Activated CD4-positive, alpha-beta T cell treated with anti-CD3 and anti-CD28 coated beads, Interleukin-2, amount 50 U/mL, for 4 hours (primary cell): Measurements from ENCODE around the gene FIS1.
A peak's percentile ranks its signal among the peaks of the same experiment; 100 is the strongest.
"Not testable (repeated sequence)": the region's sequence is repeated elsewhere in the genome, so short reads cannot be mapped to it uniquely, and the experiment has no call there.

Experiments
- DNase-seq, 2 experiments: peaks; one replicate each; pipeline ENCODE4 v3.0.0-alpha.2; 2020

FIS1 gene

GRCh38 chr7:101255796-101256195, 10.9 kb upstream of the FIS1 start:
- no peak for DNase-seq

GRCh38 chr7:101253199-101253598, 8.3 kb upstream of the FIS1 start:
- not testable (repeated sequence) for DNase-seq

DNA sequence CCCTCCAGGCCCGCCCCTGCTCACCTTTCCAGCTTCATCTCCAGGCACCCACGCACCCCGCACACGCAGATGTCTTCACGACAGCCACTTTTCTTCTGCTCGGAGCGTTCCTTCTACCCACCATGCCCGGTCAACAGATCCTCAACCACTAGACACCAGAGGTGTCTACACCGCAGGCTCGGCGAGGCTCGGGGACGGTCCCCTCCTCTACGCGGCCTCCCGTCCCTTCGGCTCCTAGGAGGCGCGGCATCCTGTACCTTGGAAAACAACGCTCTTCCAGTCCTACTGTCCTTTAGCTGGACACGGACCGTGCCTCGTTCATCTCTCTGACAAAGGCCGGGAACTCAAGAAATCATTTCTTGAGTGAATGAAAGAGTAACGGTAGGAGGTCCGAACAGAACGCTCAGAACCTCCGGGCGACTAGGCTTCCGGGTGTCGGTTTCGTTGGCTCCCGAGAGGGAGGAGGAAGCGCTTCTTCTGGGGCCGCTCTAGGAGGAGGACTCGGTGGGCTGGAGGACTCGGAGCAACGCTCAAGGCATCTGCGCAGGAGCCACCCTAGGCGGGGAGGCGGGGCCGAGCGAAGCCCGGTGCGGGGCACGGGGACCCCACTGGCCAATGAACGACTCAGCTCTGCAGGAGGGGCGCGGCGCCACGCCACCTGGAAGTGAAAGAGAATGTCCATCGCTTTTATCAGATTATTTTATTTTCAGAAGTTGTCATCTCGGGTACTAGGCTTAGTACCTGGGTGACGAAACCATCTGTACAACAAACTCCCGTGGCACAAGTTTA, 7.2 kb upstream of the FIS1 start:
- DNase-seq: peak; percentile 99 to 100

- DNase-seq: no peak
Observed at GRCh38 chr7:101250324-101250723, 5.4 kb upstream of the FIS1 start.

GRCh38 chr7:101248276-101248675, 3.4 kb upstream of the FIS1 start:
- no peak for DNase-seq

DNA sequence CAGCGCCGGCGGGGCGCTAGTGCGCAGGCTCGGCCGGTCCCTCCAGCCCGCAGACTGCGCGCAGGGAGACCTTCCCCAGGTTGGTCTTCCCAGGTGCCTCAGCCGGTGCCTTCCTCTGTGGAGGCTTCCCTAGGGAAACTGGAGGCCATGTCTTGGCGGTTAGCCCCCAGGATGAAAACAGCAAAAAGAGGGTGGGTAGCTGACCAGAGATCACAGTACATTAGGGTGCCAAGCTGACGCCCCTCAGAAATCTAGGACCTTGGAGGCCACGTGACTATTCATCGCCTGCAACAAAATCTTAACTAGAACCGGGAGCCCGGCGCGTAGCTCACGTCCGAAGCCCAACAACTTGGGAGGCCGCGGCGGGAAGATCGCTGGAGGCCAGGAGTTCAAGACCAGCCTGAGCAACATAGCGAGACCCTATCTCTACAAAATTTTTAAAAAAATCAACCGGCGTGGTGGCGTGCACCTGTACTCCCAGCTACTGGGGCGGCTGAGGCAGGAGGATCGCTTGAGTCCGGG, 327 bp upstream of the FIS1 start:
- no peak for DNase-seq

DNA sequence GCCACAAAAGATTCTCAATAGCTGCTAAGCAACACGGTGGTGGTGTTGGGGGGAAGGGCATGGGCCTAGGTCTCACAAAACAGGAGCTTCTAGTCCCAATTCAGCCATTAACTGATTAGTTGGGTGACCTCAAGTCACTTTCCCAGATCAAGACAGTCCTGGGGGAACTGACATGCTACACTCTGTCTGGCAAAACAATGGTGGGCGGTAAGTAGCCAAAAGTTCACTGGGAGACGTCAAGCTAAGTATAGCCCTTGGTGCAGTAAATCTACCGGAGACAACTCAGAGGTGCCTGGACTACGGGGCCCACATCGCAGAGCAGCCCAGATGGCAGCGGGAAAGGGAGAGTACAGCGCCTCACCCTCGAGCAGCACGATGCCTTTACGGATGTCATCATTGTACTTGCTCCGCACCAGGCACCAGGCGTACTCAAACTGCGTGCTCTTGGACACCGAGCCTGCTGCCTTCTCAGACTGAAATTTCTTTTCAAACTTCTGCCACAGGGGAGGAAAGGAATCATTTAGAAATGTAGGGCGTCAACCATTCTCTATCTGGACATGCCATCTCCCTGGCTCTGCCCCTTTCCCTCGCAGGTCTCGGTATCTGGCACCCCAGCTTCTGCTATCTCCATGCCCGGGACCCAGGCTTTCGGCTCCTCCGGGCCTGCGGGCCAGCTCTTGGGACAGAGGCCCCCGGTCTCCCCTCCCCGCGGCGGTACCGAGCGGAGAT, 1.1 kb downstream of the FIS1 start:
- DNase-seq: no peak

DNA sequence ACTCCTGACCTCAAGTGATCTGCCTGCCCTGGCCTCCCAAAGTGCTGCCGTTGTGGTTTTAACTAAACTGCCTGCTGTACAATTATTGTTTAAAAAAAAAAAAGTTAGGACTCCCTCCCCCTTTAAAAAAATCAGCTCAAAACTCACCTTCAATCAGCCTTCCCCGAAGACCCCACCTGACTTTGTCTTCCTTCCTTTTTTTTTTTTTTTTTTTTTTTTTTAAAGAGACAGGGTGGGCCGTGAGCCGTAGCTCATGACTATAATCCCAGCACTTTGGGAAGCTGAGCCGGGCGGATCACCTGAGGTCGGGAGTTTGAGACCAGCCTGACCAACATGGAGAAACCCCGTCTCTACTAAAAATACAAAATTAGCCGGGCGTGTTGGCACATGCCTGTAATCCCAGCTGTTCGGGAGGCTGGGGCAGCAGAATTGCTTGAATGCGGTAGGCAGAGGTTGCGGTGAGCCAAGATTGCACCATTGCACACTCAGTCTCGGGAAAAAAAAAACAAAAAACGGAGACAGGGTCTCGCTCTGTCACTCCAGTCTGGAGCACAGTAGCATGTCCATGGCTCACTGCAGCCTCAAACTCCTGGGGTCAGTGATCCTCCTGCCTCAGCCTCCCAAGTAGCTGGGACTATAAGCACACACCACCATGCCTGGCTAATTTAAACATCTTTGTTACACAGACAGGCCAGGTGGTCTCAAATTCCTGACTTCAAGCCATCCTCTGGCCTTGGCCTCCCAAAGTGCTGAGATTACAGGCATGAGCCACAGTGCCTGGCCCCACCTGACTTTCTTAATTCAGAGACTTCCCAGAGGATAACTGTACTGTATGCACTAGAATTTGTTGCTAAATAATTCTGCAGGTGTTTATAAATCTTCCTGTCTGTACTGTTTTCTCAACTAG, 3.2 kb downstream of the FIS1 start:
- DNase-seq: no peak

DNA sequence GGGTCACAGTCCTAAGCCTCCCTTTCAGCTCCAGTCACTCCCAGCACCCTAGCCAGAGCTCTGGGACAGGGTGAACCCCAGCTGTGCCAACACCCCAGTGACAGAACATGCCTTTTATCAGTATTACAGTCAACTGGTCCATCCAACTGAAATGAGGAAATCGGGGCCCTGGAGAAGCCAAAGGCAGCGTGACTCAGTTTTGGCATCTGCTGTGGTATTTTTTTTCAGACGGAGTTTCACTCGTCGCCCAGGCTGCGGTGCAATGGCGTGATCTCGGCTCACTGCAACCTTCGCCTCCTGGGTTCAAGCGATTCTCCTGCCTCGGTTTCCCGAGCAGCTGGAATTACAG, 3.9 kb downstream of the FIS1 start:
- DNase-seq: no peak

GRCh38 chr7:101240226-101241014, 4.5 kb downstream of the FIS1 start:
- no peak for DNase-seq

- DNase-seq: no peak
Observed at GRCh38 chr7:101239951-101240220, 5.0 kb downstream of the FIS1 start.

DNA sequence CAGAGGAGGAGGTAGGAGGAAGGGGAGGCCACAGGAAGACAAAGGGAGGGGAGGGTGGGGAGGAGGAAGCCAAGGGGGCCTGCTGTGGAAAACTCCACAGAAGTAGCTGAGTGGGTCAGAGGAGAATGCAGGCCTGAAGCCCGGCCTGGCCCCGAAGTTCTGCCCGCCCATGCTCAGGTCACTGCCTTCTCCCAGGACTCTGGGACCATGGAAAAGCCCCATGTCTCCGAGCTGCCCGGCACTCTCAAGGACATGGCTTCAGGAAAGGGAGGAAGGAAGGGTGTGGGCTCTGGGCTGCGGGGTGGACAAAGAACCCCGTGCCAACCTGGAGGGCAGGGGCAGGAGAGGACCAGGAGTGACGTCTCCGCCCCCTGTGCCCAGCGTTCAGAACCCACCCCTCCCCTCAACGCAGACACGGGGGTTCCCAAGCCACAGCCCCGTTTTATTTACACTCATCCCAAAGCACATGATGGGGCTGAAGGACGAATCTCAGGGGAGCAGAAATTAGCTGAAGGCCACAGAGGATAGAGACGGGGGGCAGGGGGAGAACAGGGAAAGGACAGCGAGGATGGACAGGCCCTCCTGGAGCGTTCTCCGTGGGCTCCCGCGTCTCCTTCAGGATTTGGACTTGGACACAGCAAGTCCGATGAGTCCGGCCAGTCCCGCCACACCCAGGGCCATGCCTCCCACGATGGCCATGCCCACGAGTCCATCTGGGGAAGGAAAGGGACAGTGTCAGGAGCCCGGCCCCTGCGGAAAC, 5.5 kb downstream of the FIS1 start:
- no peak for DNase-seq

GRCh38 chr7:101238226-101239182, 6.4 kb downstream of the FIS1 start:
- DNase-seq: no peak

DNA sequence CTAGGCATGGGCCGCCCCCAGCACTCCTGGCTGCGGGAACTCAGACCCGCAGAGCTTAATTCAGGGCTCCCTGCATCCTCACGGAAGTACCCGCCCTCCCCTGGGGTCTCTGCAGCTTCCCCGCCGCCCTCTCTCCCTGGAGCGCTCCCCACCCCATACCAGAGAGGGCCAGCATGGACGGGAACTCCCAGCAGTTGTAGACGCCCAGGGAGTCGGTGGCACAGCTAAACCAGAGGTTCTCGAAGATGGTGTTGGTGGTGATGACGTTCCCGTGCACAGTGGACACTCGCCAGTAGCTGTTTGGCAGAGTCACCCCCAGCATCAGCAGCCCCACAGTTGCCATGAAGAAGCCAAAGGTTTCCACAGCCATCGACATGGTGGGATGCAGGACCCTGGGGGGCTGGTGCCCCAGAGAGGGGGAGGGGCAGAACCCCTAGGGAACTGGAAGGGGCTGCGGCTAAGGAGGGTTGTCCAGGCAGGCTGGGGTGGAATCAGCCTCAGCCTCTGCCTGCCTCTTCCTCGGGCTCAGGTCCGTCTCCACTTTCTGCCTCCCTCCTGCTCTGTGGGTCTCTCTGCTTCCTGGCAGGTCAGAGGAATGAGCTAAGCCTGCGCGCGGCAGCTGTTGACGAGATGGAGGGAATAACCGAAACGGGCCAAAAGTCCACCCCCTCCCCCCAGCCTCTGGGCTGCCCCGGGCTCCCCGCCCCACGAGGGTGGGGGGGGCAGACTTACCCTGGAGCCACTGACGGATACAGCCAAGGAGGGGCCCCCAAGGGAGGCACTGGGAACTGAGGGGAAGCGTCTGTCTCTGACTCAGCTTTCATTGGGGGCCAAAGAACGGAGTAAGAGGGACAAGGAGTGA, 7.4 kb downstream of the FIS1 start, which contains the start of gene CLDN15:
CLDN15 (minus strand) TSS at position 597 of the 862 bp plus-strand sequence; CDS start at position 376, 221 bp downstream.
- no peak for DNase-seq

DNA sequence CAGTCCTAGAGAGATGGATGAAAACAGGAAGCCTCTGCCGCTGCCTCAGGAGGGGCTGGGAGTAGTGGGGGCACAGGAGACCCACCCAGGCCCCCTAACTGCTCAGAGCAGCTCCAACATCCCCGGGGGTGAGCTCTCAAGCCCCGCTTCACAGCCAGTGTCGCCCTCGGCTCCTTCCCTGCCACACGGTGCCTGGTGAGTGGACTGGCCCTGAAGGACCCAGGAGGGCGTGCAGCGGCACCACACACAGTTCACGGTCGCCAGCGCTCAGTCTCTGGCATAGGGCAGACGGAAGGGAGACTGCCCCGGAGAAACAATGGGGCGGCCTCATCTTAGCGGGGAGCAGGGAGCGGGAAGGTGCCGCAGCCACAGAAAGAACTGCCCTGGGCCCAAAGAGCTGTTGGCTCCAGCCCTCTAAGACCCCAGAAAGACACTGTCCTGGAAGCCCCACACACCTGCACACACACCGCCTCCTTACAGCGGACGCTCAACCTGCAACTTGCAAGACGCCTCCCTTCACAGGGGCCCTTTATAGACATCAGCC, 8.5 kb downstream of the FIS1 start:
- no peak for DNase-seq

DNA sequence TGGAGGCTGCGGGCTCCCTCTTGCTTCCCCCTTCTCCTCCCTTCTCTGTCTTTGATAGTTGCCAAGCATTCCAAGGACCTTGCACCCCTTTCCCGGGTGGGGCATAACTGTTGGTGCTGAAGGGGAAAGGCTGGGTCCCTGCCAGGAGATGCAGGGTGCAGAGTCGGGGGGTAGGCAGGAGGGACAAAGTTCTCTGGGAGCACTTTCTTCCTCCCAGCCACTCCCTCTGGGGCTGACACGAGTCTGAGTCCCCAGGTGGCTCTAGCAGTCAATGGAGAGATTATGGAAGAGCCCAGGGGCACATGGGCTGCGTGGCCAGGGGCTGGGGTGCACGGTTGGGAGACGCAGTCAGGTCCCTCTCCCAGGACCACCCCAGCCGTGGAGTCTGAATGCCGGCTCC, 9.4 kb downstream of the FIS1 start:
- no peak for DNase-seq

- DNase-seq: no peak
Observed at GRCh38 chr7:101235050-101235449, 9.8 kb downstream of the FIS1 start.

- no peak for DNase-seq
Observed at GRCh38 chr7:101234636-101235035, 10.2 kb downstream of the FIS1 start.

DNA sequence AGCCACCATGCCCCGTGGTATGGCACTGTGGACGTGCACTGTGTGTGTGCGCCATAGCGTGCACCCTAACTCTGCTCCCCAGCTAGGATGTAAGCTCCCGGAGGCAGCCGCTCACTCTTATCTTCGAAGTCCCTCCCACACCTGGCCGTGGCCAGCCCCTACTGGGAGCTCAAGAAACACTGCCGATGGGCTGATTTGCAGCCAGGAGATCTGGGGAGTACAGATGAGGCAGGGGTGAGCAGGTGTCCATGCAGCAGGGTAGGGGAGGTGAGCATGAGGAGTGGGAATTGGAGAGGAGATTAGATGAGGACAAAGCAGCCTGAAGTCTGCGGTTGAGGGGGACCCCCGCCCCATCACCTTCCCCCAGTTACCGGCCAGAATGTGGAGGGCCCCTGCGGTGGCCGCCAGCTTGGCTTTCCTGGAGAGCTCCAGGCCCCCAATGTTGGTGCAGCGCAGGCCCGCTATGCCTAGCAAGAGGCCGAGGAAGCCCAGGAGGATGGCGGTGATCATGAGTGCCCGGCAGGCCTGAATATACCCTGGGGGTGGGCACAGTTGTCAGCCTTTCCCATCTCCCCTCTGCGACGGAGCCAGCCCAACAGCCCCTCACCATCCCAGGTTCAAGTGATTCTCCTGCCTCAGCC, 10.9 kb downstream of the FIS1 start:
- no peak for DNase-seq
